Neural cell (in vitro differentiated cells): ENCODE measurements around the gene S100A5.
"Not testable (repeated sequence)": the region's sequence is repeated elsewhere in the genome, so short reads cannot be mapped to it uniquely, and the experiment has no call there.

Experiments used
- EP300 ChIP-seq: fragments of 450-650 bp; conservative IDR thresholded peaks from 2 replicates; pipeline ENCODE4 v1.6.1; 2014; ENCODE audit warnings: antibody characterized with exemption, mild to moderate bottlenecking, moderate library complexity; ENCODE audit not compliant: poor library complexity, severe bottlenecking
- EZH2 ChIP-seq: fragments of 200-600, 300-800 bp; shearing (Covaris generic), sonication (generic); IDR thresholded peaks from 2 replicates; pipeline ENCODE4 v1.6.1; 2014; ENCODE audit warnings: antibody characterized with exemption, low read length, borderline replicate concordance, mild to moderate bottlenecking; ENCODE audit not compliant: insufficient read depth, poor library complexity, severe bottlenecking
- POLR2AphosphoS5 ChIP-seq: IDR thresholded peaks from 2 replicates; pipeline ENCODE4 v1.6.1; 2012
- RAD21 ChIP-seq: fragments of 450-650 bp; conservative IDR thresholded peaks from 2 replicates; pipeline ENCODE4 v1.6.1; 2014; ENCODE audit warnings: antibody characterized with exemption, mild to moderate bottlenecking, moderate library complexity
- SMC3 ChIP-seq: fragments of 450-650 bp; conservative IDR thresholded peaks from 2 replicates; pipeline ENCODE4 v1.6.1; 2014; ENCODE audit warnings: antibody characterized with exemption, mild to moderate bottlenecking, moderate library complexity; ENCODE audit not compliant: poor library complexity
- TAF1 ChIP-seq: IDR thresholded peaks from 2 replicates; pipeline ENCODE4 v1.6.1; 2012; ENCODE audit warnings: low read depth
- TF ChIP-seq, protein P1 (sequence below): fragments of 450-650 bp; IDR thresholded peaks from 2 replicates; pipeline ENCODE4 v1.5.1; 2014; ENCODE audit warnings: antibody characterized with exemption, mild to moderate bottlenecking, moderate library complexity; ENCODE audit not compliant: poor library complexity, severe bottlenecking
- TF ChIP-seq, protein P2 (sequence below): IDR thresholded peaks from 2 replicates; pipeline ENCODE4 v1.6.1; 2012; ENCODE audit warnings: borderline replicate concordance

DNA sequence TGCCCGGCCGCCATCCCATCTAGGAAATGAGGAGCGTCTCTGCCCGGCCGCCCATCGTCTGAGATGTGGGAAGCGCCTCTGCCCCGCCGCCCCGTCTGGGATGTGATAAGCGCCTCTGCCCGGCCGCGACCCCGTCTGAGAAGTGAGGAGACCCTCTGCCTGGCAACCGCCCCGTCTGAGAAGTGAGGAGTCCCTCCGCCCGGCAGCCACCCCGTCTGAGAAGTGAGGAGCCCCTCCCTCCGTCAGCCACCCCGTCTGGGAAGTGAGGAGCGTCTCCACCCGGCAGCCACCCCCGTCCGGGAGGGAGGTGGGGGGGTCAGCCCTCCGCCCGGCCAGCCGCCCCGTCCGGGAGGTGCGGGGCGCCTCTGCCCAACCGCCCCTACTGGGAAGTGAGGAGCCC is 42.1 kb upstream of the S100A5 start:
- TF ChIP-seq, protein P1, sequence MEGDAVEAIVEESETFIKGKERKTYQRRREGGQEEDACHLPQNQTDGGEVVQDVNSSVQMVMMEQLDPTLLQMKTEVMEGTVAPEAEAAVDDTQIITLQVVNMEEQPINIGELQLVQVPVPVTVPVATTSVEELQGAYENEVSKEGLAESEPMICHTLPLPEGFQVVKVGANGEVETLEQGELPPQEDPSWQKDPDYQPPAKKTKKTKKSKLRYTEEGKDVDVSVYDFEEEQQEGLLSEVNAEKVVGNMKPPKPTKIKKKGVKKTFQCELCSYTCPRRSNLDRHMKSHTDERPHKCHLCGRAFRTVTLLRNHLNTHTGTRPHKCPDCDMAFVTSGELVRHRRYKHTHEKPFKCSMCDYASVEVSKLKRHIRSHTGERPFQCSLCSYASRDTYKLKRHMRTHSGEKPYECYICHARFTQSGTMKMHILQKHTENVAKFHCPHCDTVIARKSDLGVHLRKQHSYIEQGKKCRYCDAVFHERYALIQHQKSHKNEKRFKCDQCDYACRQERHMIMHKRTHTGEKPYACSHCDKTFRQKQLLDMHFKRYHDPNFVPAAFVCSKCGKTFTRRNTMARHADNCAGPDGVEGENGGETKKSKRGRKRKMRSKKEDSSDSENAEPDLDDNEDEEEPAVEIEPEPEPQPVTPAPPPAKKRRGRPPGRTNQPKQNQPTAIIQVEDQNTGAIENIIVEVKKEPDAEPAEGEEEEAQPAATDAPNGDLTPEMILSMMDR = not testable (repeated sequence)
- not testable (repeated sequence) for TF ChIP-seq TAF1, POLR2AphosphoS5, EZH2, EP300, RAD21, SMC3
- TF ChIP-seq, protein P2, sequence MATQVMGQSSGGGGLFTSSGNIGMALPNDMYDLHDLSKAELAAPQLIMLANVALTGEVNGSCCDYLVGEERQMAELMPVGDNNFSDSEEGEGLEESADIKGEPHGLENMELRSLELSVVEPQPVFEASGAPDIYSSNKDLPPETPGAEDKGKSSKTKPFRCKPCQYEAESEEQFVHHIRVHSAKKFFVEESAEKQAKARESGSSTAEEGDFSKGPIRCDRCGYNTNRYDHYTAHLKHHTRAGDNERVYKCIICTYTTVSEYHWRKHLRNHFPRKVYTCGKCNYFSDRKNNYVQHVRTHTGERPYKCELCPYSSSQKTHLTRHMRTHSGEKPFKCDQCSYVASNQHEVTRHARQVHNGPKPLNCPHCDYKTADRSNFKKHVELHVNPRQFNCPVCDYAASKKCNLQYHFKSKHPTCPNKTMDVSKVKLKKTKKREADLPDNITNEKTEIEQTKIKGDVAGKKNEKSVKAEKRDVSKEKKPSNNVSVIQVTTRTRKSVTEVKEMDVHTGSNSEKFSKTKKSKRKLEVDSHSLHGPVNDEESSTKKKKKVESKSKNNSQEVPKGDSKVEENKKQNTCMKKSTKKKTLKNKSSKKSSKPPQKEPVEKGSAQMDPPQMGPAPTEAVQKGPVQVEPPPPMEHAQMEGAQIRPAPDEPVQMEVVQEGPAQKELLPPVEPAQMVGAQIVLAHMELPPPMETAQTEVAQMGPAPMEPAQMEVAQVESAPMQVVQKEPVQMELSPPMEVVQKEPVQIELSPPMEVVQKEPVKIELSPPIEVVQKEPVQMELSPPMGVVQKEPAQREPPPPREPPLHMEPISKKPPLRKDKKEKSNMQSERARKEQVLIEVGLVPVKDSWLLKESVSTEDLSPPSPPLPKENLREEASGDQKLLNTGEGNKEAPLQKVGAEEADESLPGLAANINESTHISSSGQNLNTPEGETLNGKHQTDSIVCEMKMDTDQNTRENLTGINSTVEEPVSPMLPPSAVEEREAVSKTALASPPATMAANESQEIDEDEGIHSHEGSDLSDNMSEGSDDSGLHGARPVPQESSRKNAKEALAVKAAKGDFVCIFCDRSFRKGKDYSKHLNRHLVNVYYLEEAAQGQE = not testable (repeated sequence)
